ENCODE data around the gene UTP15.

The UTP15 gene

GRCh38 chr5:73565969-73566547 lies 515 bp downstream of the UTP15 start:
- DNase-seq: no peak

GRCh38 chr5:73582285-73583145 lies 17.0 kb downstream of the UTP15 start:
- DNase-seq: no peak

DNA sequence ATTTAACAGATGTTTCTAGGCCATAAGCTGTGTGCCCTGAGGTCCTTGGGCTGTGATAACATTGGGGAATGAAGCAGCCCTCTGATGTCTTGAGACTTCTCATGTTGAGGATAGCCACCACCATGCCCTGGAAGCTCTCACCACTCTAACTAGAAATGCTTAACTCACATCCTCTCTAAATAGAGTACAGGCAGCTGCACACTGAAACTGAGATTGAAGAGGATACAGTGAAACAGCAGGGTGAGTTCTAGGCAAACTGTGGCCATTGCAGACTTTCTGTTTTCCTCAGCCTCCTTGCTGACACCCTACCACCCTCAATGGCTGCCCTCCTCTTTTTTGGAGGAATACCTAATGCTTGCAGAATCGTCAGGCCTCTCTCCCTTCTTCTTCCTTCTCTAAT lies 22.4 kb downstream of the UTP15 start:
- no peak for DNase-seq

DNA sequence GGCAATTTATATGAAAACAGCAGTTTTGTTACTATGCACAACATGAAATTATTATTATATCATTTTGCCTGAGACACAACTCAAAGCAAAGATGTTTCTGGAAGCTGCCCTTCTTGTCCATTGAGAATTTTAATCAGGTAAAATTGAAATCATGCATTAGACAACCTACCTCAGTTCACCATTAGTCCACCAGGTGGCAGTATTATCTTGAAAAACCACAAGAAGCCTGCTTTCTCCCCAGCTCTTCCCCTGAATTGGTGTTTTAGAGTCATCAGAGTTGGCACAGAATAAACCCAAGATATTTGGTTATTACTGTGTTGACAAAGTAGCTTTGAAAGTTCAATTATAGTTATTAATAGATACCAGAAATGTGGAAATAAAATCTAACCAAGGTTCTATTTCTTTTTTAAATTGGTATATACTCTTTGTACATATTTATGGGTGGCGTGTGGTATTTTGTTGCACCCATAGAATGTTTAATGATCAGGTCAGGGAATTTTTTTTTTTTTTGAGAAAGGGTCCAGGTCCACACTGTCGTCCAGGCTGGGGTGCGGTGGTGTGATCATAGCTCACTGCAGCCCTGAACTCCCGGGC lies 25.7 kb downstream of the UTP15 start:
- DNase-seq: peak; percentile 4 to 22

DNA sequence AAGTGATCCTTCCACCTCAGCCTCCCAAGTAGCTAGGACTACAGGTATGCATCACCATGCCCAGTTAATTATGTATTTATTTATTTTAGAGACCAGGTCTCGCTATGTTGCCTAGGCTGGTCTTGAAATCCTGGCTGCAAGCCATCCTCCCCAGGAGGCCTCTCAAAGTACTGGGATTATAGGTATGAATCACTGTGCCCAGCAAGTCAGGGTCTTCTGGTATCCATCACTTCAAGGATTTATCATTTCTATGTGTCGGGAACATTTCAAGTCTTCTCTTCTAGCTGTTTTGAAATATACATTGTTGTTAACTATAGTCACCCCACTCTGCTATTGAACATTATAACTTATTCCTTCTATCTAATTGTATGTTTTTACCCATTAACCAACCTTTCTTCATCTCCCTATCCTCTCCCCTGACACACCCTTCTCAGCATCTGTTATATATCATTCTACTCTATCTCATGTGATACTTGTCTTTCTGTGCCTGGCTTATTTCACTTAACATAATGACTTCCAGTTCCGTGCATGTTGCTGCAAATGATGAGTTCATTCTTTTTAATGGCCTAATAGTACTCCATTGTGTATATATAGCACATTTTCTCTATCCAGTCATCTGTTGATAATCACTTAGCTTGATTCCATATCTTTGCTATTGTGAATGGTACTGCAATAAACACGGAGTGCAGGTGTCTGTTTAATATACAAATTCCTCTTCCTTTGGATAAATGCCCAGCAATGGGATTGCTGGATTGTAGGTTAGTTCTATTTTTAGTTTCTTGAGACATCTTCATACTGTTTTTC lies 26.4 kb downstream of the UTP15 start:
- no peak for DNase-seq

DNA sequence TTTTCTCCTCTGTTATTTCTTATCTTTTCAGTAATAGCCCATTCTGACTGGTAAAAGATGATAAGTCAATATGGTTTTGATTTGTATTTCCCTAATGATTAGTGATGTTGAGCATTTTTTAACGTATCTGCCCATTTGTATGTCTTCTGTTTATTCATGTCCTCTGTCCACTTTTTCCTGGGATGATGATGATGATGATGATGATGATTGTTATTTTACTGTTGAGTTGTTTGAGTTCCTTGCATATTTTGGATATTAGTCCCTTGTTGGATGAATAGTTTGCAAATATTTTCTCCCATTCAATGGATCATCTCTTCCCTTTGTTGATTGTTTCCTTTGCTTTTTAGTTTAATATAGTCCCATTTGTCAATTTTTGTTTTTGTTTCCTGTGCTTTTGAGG lies 27.0 kb downstream of the UTP15 start:
- DNase-seq: no peak

DNA sequence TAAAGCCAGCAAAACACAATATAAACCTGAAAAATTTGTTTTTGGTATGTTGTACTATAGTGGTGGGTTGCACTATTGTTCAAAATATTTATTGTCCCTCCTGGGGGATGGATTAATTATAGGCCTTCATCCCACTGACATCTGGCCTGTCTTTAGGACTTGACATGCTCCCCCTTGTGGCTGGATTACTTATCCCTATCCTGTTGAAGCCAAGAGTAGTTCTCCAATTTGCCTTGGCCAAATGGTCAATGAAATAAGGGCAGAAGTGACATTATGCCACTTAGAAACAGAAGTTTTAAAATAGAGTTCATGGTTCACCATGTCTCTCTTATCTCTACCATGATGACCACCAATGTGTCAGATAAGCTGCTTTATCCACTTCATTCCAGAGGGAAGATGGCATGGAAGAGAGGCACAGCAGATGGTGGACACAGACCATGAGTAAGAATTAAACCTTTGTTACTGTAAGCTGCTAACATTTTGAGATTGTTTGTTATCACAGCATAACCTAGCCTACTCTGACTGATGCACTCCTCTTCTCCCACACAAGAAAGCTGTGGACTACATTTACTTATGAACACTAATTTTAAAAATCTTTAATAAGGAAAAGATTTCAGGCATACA lies 31.3 kb downstream of the UTP15 start:
- DNase-seq: no peak

DNA sequence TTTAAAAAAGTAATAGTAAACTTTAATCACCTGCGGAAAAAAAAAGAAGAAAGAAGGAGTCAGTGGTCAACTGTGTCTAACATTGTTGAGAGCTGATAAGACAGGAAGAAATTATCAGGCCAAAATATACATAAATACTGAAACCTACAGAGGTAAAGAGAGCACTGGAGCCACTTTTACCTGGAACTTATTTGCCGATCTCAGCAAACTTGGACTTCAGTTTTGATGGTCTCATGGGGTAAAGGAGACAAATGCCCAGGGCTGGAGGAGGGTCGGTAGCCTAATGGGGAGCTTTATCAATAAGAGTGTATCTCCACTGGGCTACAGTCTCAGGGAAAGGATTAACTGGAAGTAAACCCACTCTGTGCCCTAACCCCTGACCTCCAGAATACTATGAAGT lies 33.8 kb downstream of the UTP15 start:
- DNase-seq: no peak

DNA sequence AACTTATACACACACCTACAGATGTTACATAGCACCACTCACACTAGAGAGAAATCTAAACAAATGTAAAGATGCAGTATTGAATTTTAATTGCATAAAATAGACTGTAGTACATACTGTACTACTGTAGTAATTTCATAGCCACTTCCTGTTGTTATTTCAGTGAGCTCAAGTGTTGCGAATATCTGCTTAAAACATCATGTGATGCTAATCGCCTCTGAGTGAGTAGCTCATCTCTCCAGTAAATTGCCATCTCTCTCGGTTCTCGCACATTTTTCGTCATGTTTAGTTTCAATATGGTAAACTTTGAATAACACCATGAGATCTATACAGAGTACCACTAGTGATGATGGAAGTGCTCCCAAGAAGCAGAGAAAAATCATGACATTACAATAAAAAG lies 38.5 kb downstream of the UTP15 start:
- no peak for DNase-seq

DNA sequence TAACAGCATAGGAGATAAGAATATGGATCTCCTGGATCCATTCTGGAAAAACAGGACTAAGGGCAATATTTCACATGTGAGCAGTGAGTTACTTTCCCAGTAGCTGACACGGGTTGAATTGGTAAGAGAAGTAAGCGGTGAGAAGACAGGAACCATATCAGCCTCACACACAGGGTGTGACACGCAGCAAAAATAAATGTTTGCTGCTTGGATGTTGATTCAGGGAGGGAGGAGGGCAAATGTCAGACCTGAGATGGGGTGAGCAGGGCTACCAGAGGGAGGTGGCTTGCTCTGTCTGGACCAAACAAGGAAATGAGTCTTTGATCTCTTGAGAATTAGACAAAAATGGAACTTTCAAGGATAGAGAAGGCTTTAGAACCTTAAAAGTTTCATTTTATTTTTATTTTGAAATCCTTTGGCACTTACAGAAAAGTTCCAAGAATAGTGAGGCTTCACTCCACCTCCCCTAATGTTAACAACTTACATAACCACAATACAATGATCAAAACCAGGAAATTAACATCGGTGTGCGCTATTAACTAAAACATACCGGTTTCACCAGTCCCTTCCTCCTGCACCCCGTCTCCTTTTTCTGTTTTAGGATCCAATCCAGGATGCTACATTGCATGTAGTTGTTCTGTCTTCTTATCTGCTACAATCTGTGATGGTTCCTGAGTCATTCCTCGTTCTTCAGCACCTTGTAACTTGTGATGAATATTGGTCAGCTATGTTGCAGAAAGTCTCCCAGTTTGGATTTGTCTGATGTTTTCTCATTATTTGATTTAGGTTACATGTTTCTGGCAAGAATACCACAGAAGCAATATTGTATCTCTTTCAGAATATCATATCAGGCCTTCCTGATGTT lies 39.9 kb downstream of the UTP15 start:
- DNase-seq: no peak

DNA sequence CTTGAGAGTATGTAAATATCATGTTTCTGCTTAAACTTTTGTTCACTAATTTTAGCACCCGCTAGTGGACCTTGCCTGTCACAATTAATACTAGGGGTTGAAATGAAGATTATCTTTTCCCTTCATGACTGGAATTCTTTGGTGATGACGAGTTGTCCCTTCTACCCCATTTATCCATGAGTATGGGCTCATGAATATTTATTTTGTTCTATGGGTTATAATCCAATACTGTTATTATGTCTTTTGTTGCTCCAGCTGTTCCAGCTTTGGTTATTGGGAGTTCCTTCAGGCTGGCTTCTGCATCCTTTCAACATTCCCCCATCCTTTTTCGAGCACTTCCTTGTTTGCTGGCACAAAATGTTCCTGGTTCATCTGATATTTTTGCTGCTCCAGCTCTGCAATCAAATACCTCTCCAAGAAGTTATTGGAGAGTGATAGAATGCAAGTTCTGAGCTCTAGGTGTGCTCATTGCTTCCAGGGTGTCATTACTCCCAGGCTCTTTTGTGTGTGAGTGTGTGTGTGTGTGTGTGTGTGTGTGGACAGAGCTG lies 40.7 kb downstream of the UTP15 start:
- DNase-seq: no peak

DNA sequence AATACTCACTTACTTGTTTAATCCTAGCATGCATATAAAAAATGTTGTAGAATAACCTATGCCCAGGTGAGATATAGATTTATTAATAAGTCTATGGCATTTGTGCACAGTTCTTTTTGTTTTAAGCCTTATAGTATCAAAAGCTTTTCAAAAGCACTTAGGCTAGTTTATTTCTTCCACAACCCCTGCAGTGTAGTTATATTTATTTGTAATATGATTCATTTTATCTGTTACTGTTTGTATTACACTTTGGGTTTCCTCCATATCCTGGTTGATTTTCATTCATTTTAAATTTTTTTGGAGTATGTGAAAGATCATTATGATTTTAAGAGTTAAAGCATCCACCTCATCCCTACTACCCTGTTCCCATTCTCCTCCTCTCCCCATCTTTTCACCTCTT lies 41.7 kb downstream of the UTP15 start:
- DNase-seq: no peak

- DNase-seq: no peak
Measured at GRCh38 chr5:73612799-73613198, 47.3 kb downstream of the UTP15 start.

- no peak for DNase-seq
Measured at GRCh38 chr5:73615085-73615484, 49.5 kb downstream of the UTP15 start.

- DNase-seq: no peak
Measured at GRCh38 chr5:73615947-73616346, 50.4 kb downstream of the UTP15 start.

- no peak for DNase-seq
Measured at GRCh38 chr5:73617510-73618279, 52.2 kb downstream of the UTP15 start.

DNA sequence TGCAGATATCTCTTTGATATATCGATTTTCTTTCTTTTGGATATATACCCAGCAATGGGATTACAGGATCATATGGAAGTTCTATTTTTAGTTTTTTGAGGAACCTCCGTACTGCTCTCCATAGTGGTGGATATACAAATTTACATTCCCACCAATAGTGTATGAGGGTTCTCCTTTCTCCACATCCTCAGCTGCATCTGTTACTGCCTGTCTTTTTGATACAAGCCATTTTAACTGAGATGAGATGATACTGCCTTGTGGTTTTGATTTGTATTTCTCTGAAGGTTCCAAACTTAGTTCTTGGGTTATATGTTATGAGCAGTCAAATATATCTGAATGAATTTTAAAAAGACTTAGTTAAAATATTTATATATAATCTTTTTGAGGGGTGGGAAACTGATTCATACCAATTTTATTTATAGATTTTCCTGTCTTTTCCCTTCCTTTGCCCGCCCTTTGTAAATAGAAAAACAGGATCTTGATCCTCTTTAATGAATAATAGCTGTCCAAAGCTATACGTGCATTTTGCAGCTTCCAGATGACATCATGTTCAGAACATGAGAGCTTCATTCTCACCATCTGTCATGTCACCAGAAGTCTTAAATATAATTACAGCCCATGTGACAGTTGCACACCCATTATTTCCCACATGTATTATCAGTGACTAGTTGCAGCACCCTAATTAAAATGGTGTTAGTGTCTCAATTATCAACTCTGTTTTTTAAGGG lies 54.2 kb downstream of the UTP15 start:
- no peak for DNase-seq

- DNase-seq: no peak
Measured at GRCh38 chr5:73620334-73620687, 54.8 kb downstream of the UTP15 start.

DNA sequence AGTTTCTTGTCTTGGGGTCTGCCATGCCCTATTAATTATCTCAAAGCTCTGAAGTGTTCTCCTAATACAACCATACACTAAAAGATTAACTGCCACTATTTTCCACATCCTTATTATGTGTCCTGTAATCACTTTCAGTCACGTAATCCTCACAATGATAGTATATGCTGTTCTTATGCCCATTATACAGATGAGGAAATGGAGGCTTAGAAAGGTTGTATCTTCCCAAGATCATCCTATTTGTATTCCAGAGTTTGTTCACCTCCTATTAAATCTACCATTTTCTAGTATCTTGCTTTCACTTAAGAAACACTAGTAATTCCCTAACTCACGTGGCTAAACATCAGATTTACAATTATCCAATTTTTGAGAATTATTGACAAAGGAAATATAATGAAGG lies 57.5 kb downstream of the UTP15 start:
- no peak for DNase-seq

- no peak for DNase-seq
Measured at GRCh38 chr5:73623901-73624404, 58.4 kb downstream of the UTP15 start.

Measured in activated CD4-positive, alpha-beta T cell treated with anti-CD3 and anti-CD28 coated beads, Interleukin-2, amount 50 U/mL, for 4 hours (primary cell).